WTC11 (cell line): Measurements from ENCODE around the gene ISCU. TPM values are rescaled to one million over a fixed set of nuclear protein-coding genes. Genes with fewer than 3 reads are reported as not detected.

Source experiments
- ATAC-seq: fragments of 200-7000 bp; cut with Tn5 transposase; 2 replicates; pipeline ENCODE4 v1.10.0; 2021; ENCODE audit warnings: mild to moderate bottlenecking, moderate library complexity
- CTCF ChIA-PET: fragments of 300-600 bp; sonication (Branson Sonifier 250); formaldehyde crosslinking; loops from one replicate; lab custom pipeline; 2021; ENCODE audit warnings: antibody characterized with exemption; lab: Charles Lee
- POLR2A ChIA-PET: fragments of 350-600 bp; sonication (Branson Sonifier 250); formaldehyde crosslinking; loops from one replicate; lab custom pipeline; 2021; ENCODE audit warnings: antibody characterized with exemption; lab: Charles Lee
- DNase-seq: peaks from one replicate; pipeline ENCODE4 v3.0.0; 2021; ENCODE audit warnings: low spot score
- H3K27ac Mint-ChIP-seq: 2 replicates; pipeline ENCODE4 v1.8.0; 2021; ENCODE audit warnings: mixed read lengths
- H3K27me3 Mint-ChIP-seq: 2 replicates; pipeline ENCODE4 v1.8.0; 2021; ENCODE audit warnings: low read depth, mild to moderate bottlenecking, moderate library complexity, mixed read lengths
- H3K36me3 Mint-ChIP-seq: 2 replicates; pipeline ENCODE4 v1.8.0; 2021; ENCODE audit warnings: mixed read lengths
- H3K4me1 Mint-ChIP-seq: 2 replicates; pipeline ENCODE4 v1.8.0; 2022; ENCODE audit warnings: mixed read lengths
- H3K4me3 Mint-ChIP-seq: 2 replicates; pipeline ENCODE4 v1.8.0; 2021; ENCODE audit warnings: mild to moderate bottlenecking, moderate library complexity, mixed read lengths
- H3K9me3 Mint-ChIP-seq: 2 replicates; pipeline ENCODE4 v1.8.0; 2021; ENCODE audit warnings: mixed read lengths
- AFF4 ChIP-seq: sonication (generic); formaldehyde crosslinking; IDR thresholded peaks from 2 replicates; pipeline ENCODE4 v1.8.1; 2023; ENCODE audit warnings: mild to moderate bottlenecking, missing genetic modification reagents, borderline replicate concordance
- CREM ChIP-seq: sonication (generic); formaldehyde crosslinking; IDR thresholded peaks from 2 replicates; pipeline ENCODE4 v1.8.1; 2022; ENCODE audit warnings: mild to moderate bottlenecking, missing genetic modification reagents, moderate library complexity
- CTCF ChIP-seq: fragments of 200-600 bp; IDR thresholded peaks from 2 replicates; pipeline ENCODE4 v1.8.0; 2022; ENCODE audit warnings: antibody characterized with exemption
- ELF4 ChIP-seq: sonication (generic); formaldehyde crosslinking; IDR thresholded peaks from 2 replicates; pipeline ENCODE4 v1.8.1; 2022; ENCODE audit warnings: low read depth, mild to moderate bottlenecking, moderate library complexity, missing genetic modification reagents
- FOXK1 ChIP-seq: sonication (generic); formaldehyde crosslinking; IDR thresholded peaks from 2 replicates; pipeline ENCODE4 v1.8.0; 2022; ENCODE audit warnings: mild to moderate bottlenecking, moderate library complexity, missing genetic modification reagents
- JAZF1 ChIP-seq: fragments of 250-450 bp; sonication (Bioruptor Pico); IDR thresholded peaks from 2 replicates; pipeline ENCODE4 v1.9.0; 2021; ENCODE audit warnings: moderate library complexity, mild to moderate bottlenecking, inconsistent platforms
- JUN ChIP-seq: sonication (generic); formaldehyde crosslinking; IDR thresholded peaks from 2 replicates; pipeline ENCODE4 v1.8.0; 2023; ENCODE audit warnings: mild to moderate bottlenecking, missing genetic modification reagents
- KAT7 ChIP-seq: sonication (generic); formaldehyde crosslinking; IDR thresholded peaks from 2 replicates; pipeline ENCODE4 v1.8.1; 2023; ENCODE audit warnings: missing genetic modification reagents, mild to moderate bottlenecking, borderline replicate concordance
- MXD4 ChIP-seq: fragments of 250-450 bp; sonication (Bioruptor Pico); IDR thresholded peaks from 2 replicates; pipeline ENCODE4 v1.8.0; 2021; ENCODE audit warnings: mild to moderate bottlenecking, moderate library complexity, borderline replicate concordance
- MYBL2 ChIP-seq: sonication (generic); formaldehyde crosslinking; IDR thresholded peaks from 2 replicates; pipeline ENCODE4 v1.8.1; 2023; ENCODE audit warnings: mild to moderate bottlenecking, moderate library complexity, missing genetic modification reagents
- NR1H2 ChIP-seq: sonication (generic); formaldehyde crosslinking; IDR thresholded peaks from 2 replicates; pipeline ENCODE4 v1.9.0; 2021; ENCODE audit warnings: mild to moderate bottlenecking, moderate library complexity, missing genetic modification reagents
- NR2C2 ChIP-seq: sonication (generic); formaldehyde crosslinking; IDR thresholded peaks from 2 replicates; pipeline ENCODE4 v1.8.0; 2022; ENCODE audit warnings: mild to moderate bottlenecking, missing genetic modification reagents
- OVOL2 ChIP-seq: fragments of 250-450 bp; sonication (Bioruptor Pico); IDR thresholded peaks from 2 replicates; pipeline ENCODE4 v1.9.0; 2021; ENCODE audit warnings: mild to moderate bottlenecking, borderline replicate concordance
- PRRX2 ChIP-seq: fragments of 250-450 bp; sonication (Bioruptor Pico); IDR thresholded peaks from 2 replicates; pipeline ENCODE4 v1.8.0; 2021; ENCODE audit warnings: mild to moderate bottlenecking
- SMAD3 ChIP-seq: sonication (generic); formaldehyde crosslinking; IDR thresholded peaks from 2 replicates; pipeline ENCODE4 v1.8.0; 2022; ENCODE audit warnings: missing genetic modification reagents, mild to moderate bottlenecking, borderline replicate concordance
- SMAD4 ChIP-seq: sonication (generic); formaldehyde crosslinking; IDR thresholded peaks from 2 replicates; pipeline ENCODE4 v1.8.0; 2022; ENCODE audit warnings: mild to moderate bottlenecking, missing genetic modification reagents
- SP1 ChIP-seq: sonication (generic); formaldehyde crosslinking; conservative IDR thresholded peaks from 2 replicates; pipeline ENCODE4 v1.8.1; 2022; ENCODE audit warnings: missing genetic modification reagents
- ZNF121 ChIP-seq: sonication (generic); formaldehyde crosslinking; IDR thresholded peaks from 2 replicates; pipeline ENCODE4 v1.8.0; 2023; ENCODE audit warnings: missing genetic modification reagents
- ZNF263 ChIP-seq: sonication (generic); formaldehyde crosslinking; IDR thresholded peaks from 2 replicates; pipeline ENCODE4 v1.8.1; 2022; ENCODE audit warnings: low read depth, mild to moderate bottlenecking, moderate library complexity, missing genetic modification reagents
- ZNF396 ChIP-seq: fragments of 250-450 bp; sonication (Bioruptor Pico); IDR thresholded peaks from 2 replicates; pipeline ENCODE4 v1.8.0; 2021; ENCODE audit warnings: mild to moderate bottlenecking, moderate library complexity, borderline replicate concordance
- ZNF671 ChIP-seq: fragments of 250-450 bp; sonication (Bioruptor Pico); IDR thresholded peaks from 2 replicates; pipeline ENCODE4 v1.8.0; 2021; ENCODE audit warnings: mild to moderate bottlenecking
- ZSCAN18 ChIP-seq: fragments of 250-450 bp; sonication (Bioruptor Pico); IDR thresholded peaks from 2 replicates; pipeline ENCODE4 v2.1.2; 2022; ENCODE audit warnings: mild to moderate bottlenecking, moderate library complexity
- total RNA-seq: library from RNA; stranded (reverse); gene quantifications from 3 replicates; pipeline ENCODE4 v1.2.3, GENCODE V29; 2021
- TF ChIP-seq, protein P1 (sequence below): sonication (generic); formaldehyde crosslinking; IDR thresholded peaks from 2 replicates; pipeline ENCODE4 v1.8.0; 2022; ENCODE audit warnings: mild to moderate bottlenecking, missing genetic modification reagents

The ISCU gene
- total RNA-seq, 1 experiment from 2014 or later: 85.9 TPM

DNA sequence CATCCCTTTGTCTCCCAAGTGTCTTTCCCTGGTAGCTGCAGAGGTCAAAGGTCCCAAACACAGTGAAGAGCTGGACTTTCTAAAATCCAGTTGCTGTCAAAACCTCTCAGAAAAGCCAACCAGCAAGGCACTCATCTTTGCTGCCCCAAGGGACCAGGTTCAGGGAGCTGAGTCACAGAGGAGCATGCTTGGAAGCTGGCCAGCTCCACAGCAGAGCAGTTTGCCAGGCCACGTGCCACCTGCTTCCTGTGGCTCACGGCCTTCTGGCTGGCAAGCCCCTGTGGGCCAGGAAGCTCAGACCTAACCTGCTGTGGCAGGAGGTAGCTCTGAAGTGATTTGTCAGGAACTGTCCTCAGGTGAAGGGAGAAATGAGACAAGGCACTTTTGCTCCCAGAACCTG lies 3.6 kb downstream of the ISCU start:
- Mint-ChIP-seq H3K27ac (no peak overlapping the region), H3K9me3 (no peaks in the 10 kb centered on the region), H3K27me3 (no peaks in the 10 kb centered on the region), H3K36me3 (peaks cover 54% of the 10 kb centered on the region), H3K4me3 (no peak overlapping the region), H3K4me1 (0 out of 2 replicates have a peak, but pooled peaks cover 4% of the 10 kb centered on the region)
- CTCF ChIA-PET: interaction anchor here (1.8 kb wide), 1 partner anchor 52 kb away, joined by 5 read pairs; no protein-coding TSS in a partner anchor
- ATAC-seq (no peak), DNase-seq (no peak)
- POLR2A ChIA-PET: no interaction called here
- TF ChIP-seq ZNF396 (CRISPR knock-in tag): no peak
- no peak for TF ChIP-seq ZNF671
- TF ChIP-seq KAT7 (CRISPR knock-in tag): no peak
- TF ChIP-seq ELF4 (CRISPR knock-in tag): no peak
- no peak for TF ChIP-seq SP1
- TF ChIP-seq NR1H2 (CRISPR knock-in tag): no peak
- no peak for TF ChIP-seq PRRX2 (CRISPR knock-in tag)
- no peak for TF ChIP-seq MXD4
- TF ChIP-seq NR2C2 (CRISPR knock-in tag): no peak

- peaks cover 54% of the 10 kb centered on the region for H3K36me3 Mint-ChIP-seq
- H3K27me3 Mint-ChIP-seq: no peaks in the 10 kb centered on the region
- DNase-seq: no peak
- TF ChIP-seq JAZF1 (CRISPR knock-in tag): no peak
- TF ChIP-seq SMAD3: no peak
- TF ChIP-seq, protein P1, sequence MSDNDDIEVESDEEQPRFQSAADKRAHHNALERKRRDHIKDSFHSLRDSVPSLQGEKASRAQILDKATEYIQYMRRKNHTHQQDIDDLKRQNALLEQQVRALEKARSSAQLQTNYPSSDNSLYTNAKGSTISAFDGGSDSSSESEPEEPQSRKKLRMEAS (CRISPR knock-in tag): no peak
- TF ChIP-seq CTCF: no peak
- TF ChIP-seq ZNF263 (CRISPR knock-in tag): no peak
- 0 out of 2 replicates have a peak, but pooled peaks cover 4% of the 10 kb centered on the region for H3K4me1 Mint-ChIP-seq
- no peak overlapping the region for H3K27ac Mint-ChIP-seq
- POLR2A ChIA-PET: no interaction called here
- H3K4me3 Mint-ChIP-seq: no peak overlapping the region
- ATAC-seq: no peak
- CTCF ChIA-PET: interaction anchor here (1.0 to 1.8 kb wide), 2 partner anchors 51 to 53 kb away, joined by 4 to 5 read pairs; no protein-coding TSS in a partner anchor
- H3K9me3 Mint-ChIP-seq: no peaks in the 10 kb centered on the region
These were observed 4.1 kb downstream of the ISCU start for GRCh38 chr12:108566452-108566851.

DNA sequence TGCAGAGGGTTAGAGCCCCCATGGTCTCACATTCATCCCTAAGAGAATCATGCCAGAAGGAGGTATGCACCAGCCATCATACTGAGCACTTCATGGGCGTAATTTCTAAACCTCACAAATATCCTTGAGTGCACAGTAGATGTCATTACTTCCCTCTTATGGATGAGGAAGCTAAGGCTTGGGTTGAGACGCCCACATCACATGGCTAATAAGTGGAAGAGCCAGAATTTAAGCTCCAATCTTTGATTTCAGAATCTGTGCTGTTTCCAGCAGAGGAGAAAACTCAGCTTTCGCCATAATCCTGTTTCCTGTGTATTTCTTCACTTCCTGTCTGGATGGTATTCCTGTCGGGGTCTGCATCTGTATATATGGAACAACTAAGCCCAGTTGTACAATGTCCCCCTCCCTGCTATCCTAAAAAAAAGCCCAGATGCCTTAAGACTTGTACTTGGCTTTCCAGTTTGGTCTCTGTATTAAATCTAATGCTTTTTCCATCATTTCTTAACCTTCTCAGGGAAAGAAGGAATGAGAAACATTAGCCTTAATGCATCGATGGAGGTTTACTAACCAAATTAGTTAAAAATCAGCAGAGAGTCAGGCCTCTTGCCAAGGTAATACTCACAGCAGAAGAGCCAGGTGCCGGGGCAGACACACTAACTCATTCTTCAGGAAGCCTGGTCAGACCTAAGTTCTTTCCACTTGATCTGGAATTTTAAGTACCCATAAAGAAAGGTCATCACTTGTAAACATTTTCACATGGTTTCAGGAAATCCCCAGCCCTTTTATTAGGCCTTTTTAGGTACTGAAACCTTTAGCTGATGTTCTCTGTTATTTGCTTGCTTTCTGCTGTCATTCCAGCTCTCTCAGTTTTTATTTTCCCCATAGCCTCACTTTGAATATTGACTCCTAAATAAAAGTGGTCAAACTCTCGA lies 5.3 kb downstream of the ISCU start:
- TF ChIP-seq JUN (CRISPR knock-in tag): no peak
- TF ChIP-seq ZNF121: no peak
- TF ChIP-seq FOXK1: no peak
- TF ChIP-seq ZSCAN18: no peak
- no peak for TF ChIP-seq MYBL2 (CRISPR knock-in tag)
- TF ChIP-seq CREM (CRISPR knock-in tag): no peak
- TF ChIP-seq SMAD4 (CRISPR knock-in tag): no peak
- TF ChIP-seq OVOL2 (CRISPR knock-in tag): no peak
- TF ChIP-seq AFF4 (CRISPR knock-in tag): no peak
- Mint-ChIP-seq H3K4me3 (no peak overlapping the region), H3K36me3 (peaks cover 54% of the 10 kb centered on the region), H3K4me1 (0 out of 2 replicates have a peak, but pooled peaks cover 4% of the 10 kb centered on the region), H3K27me3 (no peaks in the 10 kb centered on the region), H3K9me3 (no peaks in the 10 kb centered on the region), H3K27ac (no peak overlapping the region)
- ChIA-PET CTCF (interaction anchor here (1.0 to 3.9 kb wide), 3 partner anchors 50 to 52 kb away, joined by 4 to 31 read pairs (median 5); no protein-coding TSS in a partner anchor), POLR2A (no interaction called here)
- ATAC-seq: no peak
- no peak for DNase-seq
